ENCODE results near the gene PLXNA4. TPM values are rescaled to one million over a fixed set of nuclear protein-coding genes. Genes with fewer than 3 reads are reported as not detected.
A peak's percentile ranks its signal among the peaks of the same experiment; 100 is the strongest.

Gene PLXNA4
- total and polyA plus RNA-seq, 9 of the 15 experiments (the other 6 are each of a cell fraction or from before 2014, with no cell fraction given): under 0.01 to 0.09 TPM; not detected in 7

GRCh38 chr7:132214452-132214851, 361.8 kb downstream of the PLXNA4 start:
- H3K9me1 ChIP-seq (ENCODE audit: control insufficient read depth, insufficient read depth, low read length): no peaks in the 10 kb centered on the region
- no peaks in the 10 kb centered on the region for H3K9me3 ChIP-seq (replicated peaks; ENCODE audit: control insufficient read depth, insufficient read depth, low read depth, low read length)
- no peak overlapping the region for H3K4me3 ChIP-seq
- WGBS (ENCODE audit: insufficient coverage, low coverage, missing lambda C conversion rate): 0% methylated on average over 6 of the region's 6 CpGs
- no peaks in the 10 kb centered on the region for H3K79me2 ChIP-seq (ENCODE audit: control insufficient read depth, insufficient read depth, low read length)
- H2AFZ ChIP-seq (ENCODE audit: low read depth, low read length): no peak overlapping the region
- H4K20me1 ChIP-seq (replicated peaks; ENCODE audit: control insufficient read depth, insufficient read depth, low read length): 0 out of 2 replicates have a peak, but pooled peaks cover 10% of the 10 kb centered on the region
- TF ChIP-seq SMARCB1 (IDR thresholded peaks at IDR 0.05; ENCODE audit: insufficient read length, low read depth) (no peak), ZNF197 (CRISPR knock-in tag; IDR thresholded peaks at IDR 0.05; ENCODE audit: low read depth) (no peak), ZBED1 (IDR thresholded peaks at IDR 0.05) (no peak), DEAF1 (CRISPR knock-in tag; IDR thresholded peaks at IDR 0.05) (no peak)
- in situ Hi-C loops (cut with MboI): no loop called here
- H3K4me2 ChIP-seq (ENCODE audit: insufficient read depth, low read length): no peak overlapping the region
- ATAC-seq (no peak), FAIRE-seq (no peak), DNase-seq (ENCODE audit: extremely low read depth in 1 of 4, low spot score in 3 of 4) (no peak)
- ChIA-PET POLR2A (interaction anchor here (1.0 kb wide), 1 partner anchor 13 kb away, joined by 4 read pairs; no protein-coding TSS in a partner anchor), CTCF (ENCODE audit: low intra/inter-chr PET ratio) (no interaction called here)
- H3K4me1 ChIP-seq (replicated peaks in 1 of 2; ENCODE audit: control insufficient read depth in 2 of 2, insufficient read depth in 2 of 2, low read length in 2 of 2): no peaks in the 10 kb centered on the region
- H3K36me3 ChIP-seq (ENCODE audit: control insufficient read depth, insufficient read depth, low read length): no peaks in the 10 kb centered on the region
- H3K27me3 ChIP-seq (ENCODE audit: control insufficient read depth in 2 of 2, insufficient read depth in 2 of 2, low read length in 2 of 2): peaks cover 0 to 9% of the 10 kb centered on the region in 2 experiments; a peak in 1 of 5 replicates
- no peak overlapping the region for H3K27ac ChIP-seq (ENCODE audit: extremely low read depth, low read depth, low read length)
- intact Hi-C loops (cut with micrococcal nuclease): no loop called here
- no peak overlapping the region for H3K9ac ChIP-seq (ENCODE audit: insufficient read depth in 1 of 2, low read depth in 2 of 2, low read length in 2 of 2)
- BruUV-seq (replicated peaks): no TSS peak

GRCh38 chr7:132213583-132213982, 362.7 kb downstream of the PLXNA4 start:
- H4K20me1 ChIP-seq (replicated peaks; ENCODE audit: control insufficient read depth, insufficient read depth, low read length): 0 out of 2 replicates have a peak, but pooled peaks cover 10% of the 10 kb centered on the region
- no peaks in the 10 kb centered on the region for H3K36me3 ChIP-seq (ENCODE audit: control insufficient read depth, insufficient read depth, low read length)
- H3K27ac ChIP-seq (ENCODE audit: extremely low read depth, low read depth, low read length): no peak overlapping the region
- TF ChIP-seq USF1 (CRISPR knock-in tag; IDR thresholded peaks at IDR 0.05) (0 out of 2 replicates have a peak, but pooled peaks have one; percentile 13), PPARD (CRISPR knock-in tag; IDR thresholded peaks at IDR 0.05) (no peak)
- no peak overlapping the region for H3K4me2 ChIP-seq (ENCODE audit: insufficient read depth, low read length)
- FAIRE-seq (no peak), DNase-seq (ENCODE audit: extremely low read depth in 1 of 4, low spot score in 3 of 4) (no peak), ATAC-seq (no peak)
- no peaks in the 10 kb centered on the region for H3K4me1 ChIP-seq (replicated peaks in 1 of 2; ENCODE audit: control insufficient read depth in 2 of 2, insufficient read depth in 2 of 2, low read length in 2 of 2)
- WGBS (ENCODE audit: insufficient coverage, low coverage, missing lambda C conversion rate): 0% methylated on average over 5 of the region's 5 CpGs
- no peaks in the 10 kb centered on the region for H3K79me2 ChIP-seq (ENCODE audit: control insufficient read depth, insufficient read depth, low read length)
- H3K9ac ChIP-seq (ENCODE audit: insufficient read depth in 1 of 2, low read depth in 2 of 2, low read length in 2 of 2): peak overlapping the region in 1 of 2 experiments; percentile 38; a peak in 1 of 4 replicates
- peaks cover 0 to 13% of the 10 kb centered on the region in 2 experiments; a peak in 2 of 5 replicates for H3K27me3 ChIP-seq (ENCODE audit: control insufficient read depth in 2 of 2, insufficient read depth in 2 of 2, low read length in 2 of 2)
- H3K9me3 ChIP-seq (replicated peaks; ENCODE audit: control insufficient read depth, insufficient read depth, low read depth, low read length): no peaks in the 10 kb centered on the region
- intact Hi-C loops (cut with micrococcal nuclease) (no loop called here), in situ Hi-C loops (cut with MboI) (no loop called here)
- no peaks in the 10 kb centered on the region for H3K9me1 ChIP-seq (ENCODE audit: control insufficient read depth, insufficient read depth, low read length)
- ChIA-PET CTCF (ENCODE audit: low intra/inter-chr PET ratio) (no interaction called here), POLR2A (interaction anchor here (1.0 kb wide), 1 partner anchor 12 kb away, joined by 4 read pairs; no protein-coding TSS in a partner anchor)
- H3K4me3 ChIP-seq: no peak overlapping the region
- BruUV-seq (replicated peaks): no TSS peak
- H2AFZ ChIP-seq (ENCODE audit: low read depth, low read length): no peak overlapping the region
